ENCODE measurements around the gene POLR1E.
"Not testable (repeated sequence)": the region's sequence is repeated elsewhere in the genome, so short reads cannot be mapped to it uniquely, and the experiment has no call there.

The POLR1E gene

DNA sequence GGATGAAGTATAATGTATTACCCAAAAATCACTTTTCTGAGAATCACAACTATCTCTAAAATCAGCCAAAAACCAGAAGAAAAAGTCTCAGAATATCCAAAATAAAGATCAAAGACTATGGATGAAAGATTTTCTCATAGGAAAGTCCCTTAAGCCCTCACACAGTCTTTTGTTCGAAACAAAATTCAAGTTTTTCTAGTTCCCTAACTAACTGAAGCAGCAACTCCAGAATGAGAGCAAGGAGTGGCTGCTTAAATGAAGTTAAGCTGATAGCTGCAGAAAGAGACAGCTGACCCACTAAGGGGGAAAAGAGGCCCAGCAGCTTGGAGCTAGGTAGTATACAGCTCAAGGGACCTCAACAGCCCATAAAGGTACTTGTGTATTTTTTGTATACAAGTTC is 28.9 kb upstream of the POLR1E start:
- no peak for DNase-seq (ENCODE audit: low read depth, low spot score)
- no peak overlapping the region for H3K4me3 ChIP-seq (ENCODE audit: low read depth, low read length)
- ChIA-PET CTCF (interaction anchor here (1.1 to 1.2 kb wide), 2 partner anchors 10 to 26 kb away, joined by 3 read pairs; no protein-coding TSS in a partner anchor), POLR2A (no interaction called here)
- TF ChIP-seq, protein P1, sequence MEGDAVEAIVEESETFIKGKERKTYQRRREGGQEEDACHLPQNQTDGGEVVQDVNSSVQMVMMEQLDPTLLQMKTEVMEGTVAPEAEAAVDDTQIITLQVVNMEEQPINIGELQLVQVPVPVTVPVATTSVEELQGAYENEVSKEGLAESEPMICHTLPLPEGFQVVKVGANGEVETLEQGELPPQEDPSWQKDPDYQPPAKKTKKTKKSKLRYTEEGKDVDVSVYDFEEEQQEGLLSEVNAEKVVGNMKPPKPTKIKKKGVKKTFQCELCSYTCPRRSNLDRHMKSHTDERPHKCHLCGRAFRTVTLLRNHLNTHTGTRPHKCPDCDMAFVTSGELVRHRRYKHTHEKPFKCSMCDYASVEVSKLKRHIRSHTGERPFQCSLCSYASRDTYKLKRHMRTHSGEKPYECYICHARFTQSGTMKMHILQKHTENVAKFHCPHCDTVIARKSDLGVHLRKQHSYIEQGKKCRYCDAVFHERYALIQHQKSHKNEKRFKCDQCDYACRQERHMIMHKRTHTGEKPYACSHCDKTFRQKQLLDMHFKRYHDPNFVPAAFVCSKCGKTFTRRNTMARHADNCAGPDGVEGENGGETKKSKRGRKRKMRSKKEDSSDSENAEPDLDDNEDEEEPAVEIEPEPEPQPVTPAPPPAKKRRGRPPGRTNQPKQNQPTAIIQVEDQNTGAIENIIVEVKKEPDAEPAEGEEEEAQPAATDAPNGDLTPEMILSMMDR (IDR thresholded peaks at IDR 0.05; ENCODE audit: insufficient read depth, low read length, missing control alignments) = no peak

DNA sequence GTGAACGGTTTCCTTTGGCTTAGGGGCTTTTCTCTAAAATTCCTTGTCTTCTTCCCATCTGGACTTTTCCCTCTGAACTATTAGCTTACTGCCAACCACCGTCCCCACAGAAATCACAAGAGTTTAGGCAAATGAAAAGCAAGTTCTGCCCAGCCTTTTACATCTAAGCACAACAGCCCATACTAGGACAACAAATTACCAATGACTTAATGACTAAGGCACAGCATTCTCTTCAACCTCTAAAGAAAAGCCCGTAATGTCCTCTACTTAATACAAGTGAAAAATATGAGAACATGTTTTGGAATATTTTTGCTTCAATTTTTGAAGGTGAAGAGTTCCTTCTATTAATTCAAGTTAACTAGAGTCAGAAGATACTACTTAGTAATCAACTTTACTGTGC is 21.7 kb upstream of the POLR1E start:
- CTCF ChIA-PET = no interaction called here
- peak overlapping the region; percentile 99 for H3K4me3 ChIP-seq (ENCODE audit: low read depth, low read length)
- DNase-seq (ENCODE audit: low read depth, low spot score) = no peak
- POLR2A ChIA-PET = no interaction called here
- TF ChIP-seq, protein P1 (IDR thresholded peaks at IDR 0.05; ENCODE audit: insufficient read depth, low read length, missing control alignments) = no peak

DNA sequence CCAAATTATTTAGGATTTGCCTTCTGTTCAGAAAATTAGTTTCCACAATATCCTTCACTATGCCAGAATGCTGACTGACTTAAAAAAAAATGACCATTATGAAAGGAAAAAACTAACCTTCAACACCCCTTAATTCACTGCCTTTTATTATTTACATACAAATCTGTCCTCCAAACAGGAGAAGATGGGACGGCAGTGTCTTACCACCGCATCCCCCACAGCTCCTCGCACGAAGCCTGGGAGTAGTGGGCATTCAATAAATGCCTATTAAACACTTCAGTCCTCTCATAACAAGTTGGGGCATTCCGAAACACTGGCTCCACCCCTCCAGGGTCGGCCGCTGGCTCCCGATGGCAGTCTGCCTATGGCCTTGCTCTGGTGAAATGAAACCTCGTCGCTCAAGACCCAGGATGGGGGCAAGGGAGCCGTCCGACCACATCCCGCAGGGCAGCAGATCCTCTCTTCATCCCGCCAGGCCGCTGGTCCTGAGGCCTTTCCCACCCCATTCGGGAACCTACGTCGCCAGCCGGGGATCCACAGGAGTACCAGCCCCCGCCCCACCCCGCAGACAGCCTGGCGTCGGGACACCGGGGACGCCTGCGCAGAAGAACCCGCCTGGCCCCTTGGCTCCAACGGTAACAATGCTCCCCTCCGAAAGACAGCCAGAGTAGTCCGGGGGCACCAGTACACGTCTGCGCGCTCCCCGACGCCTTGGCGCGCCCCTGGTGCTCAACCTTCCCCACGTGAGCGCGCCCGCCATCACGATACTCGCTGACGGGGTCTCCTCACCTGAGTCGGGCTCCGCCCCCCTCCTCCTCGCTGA is 21.1 kb upstream of the POLR1E start:
- TF ChIP-seq, protein P1 (IDR thresholded peaks at IDR 0.05; ENCODE audit: insufficient read depth, low read length, missing control alignments) = no peak
- ChIA-PET CTCF (no interaction called here), POLR2A (interaction anchor here (0.6 to 1.3 kb wide), 3 partner anchors 21 to 270 kb away, joined by 3 to 5 read pairs (median 3); partner anchors contain the start of genes GRHPR and POLR1E)
- no peak for DNase-seq (ENCODE audit: low read depth, low spot score)
- H3K4me3 ChIP-seq (ENCODE audit: low read depth, low read length) = peak overlapping the region; percentile 99

DNA sequence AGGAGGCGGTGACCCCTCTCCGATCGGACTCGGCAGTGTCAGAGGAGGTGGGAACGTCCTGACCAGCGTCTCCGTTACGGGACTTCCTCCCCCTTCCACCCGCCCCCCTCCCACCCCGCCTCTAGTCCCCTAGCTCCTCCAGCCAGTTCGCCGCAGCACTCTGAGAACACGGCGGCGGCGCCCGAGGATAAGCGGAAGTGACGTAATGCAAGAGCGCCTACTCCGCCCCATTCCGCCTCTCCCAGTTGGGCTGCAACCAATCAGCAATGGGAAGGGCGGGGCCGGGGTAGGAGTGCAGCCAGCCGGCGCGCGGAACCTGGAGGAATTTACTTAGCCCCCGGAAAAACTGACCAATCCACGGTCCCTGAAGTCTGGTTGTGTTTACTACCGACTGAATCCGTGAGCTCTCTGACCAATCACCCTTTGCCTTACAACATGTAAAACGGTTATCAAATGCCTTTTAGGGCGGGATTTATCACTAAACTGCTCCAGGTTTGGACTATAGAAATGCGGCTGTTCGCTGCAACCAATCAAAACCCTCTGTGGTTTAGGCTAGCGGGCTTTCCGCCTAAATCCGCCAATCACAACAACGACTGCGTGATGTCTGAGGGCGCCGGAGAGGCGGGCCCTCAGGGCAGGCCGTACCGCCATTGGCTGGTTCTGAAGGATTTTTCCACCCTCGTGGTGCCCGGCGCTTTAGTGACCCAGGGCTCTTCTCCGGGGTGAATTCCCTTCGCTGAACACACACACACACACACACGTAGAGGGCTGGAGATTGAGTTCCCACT is 20.3 kb upstream of the POLR1E start, which contains the start of gene ZBTB5:
ZBTB5 (minus strand) TSS at position 202 of the 788 bp plus-strand sequence. CDS start 22,899 bp downstream, outside the sequence.
- H3K4me3 ChIP-seq (ENCODE audit: low read depth, low read length) = peak within 1 kb of the TSS; percentile 99
- CTCF ChIA-PET = interaction anchor here (1.5 kb wide), 1 partner anchor 16 kb away, joined by 6 read pairs; no protein-coding TSS in a partner anchor
- POLR2A ChIA-PET = interaction anchor here (0.6 to 1.3 kb wide), 6 partner anchors 21 to 500 kb away, joined by 3 to 5 read pairs (median 4); partner anchors contain the start of genes GRHPR and POLR1E
- TF ChIP-seq, protein P1 (IDR thresholded peaks at IDR 0.05; ENCODE audit: insufficient read depth, low read length, missing control alignments) = no peak
- DNase-seq (ENCODE audit: low read depth, low spot score) = peak; percentile 100

DNA sequence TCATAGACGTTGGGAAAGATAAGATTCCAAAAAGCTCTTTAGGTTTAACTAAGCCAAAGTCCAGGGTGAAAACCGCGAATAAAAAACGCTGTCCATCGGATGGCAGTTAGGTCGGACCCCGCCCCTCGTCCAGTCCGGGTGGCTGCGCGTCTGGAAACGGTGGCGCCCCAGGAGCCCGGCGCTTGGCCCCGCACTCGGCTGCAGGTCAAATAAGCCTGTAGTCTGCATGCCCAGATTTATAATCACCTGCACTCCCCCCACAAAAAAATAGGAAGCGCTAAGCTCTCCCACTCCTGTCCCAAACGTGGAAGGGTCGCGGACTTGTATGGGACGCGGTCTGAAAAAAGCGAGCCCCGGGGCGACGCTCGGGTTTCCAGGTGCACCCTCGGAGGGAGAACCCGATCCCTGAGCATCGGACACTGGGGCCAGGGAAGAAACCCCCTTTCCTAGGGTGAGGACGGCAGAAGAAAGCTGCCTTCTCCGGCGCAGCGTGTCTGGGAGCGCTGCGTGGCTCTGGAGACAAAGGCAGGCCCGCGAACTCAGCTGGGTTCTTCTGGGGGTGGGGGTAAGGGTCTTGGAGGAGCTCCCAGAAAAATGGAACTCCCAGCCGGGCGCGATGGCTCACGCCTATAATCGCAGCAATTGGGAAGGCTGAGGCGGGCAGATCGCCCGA is 19.6 kb upstream of the POLR1E start:
- no peak for DNase-seq (ENCODE audit: low read depth, low spot score)
- ChIA-PET CTCF (interaction anchor here (1.5 kb wide), 1 partner anchor 15 kb away, joined by 6 read pairs; no protein-coding TSS in a partner anchor), POLR2A (interaction anchor here (0.6 to 1.3 kb wide), 4 partner anchors 21 to 500 kb away, joined by 3 to 5 read pairs (median 4); partner anchors contain the start of gene GRHPR)
- H3K4me3 ChIP-seq (ENCODE audit: low read depth, low read length) = peak overlapping the region; percentile 64
- TF ChIP-seq, protein P1 (IDR thresholded peaks at IDR 0.05; ENCODE audit: insufficient read depth, low read length, missing control alignments) = no peak

DNA sequence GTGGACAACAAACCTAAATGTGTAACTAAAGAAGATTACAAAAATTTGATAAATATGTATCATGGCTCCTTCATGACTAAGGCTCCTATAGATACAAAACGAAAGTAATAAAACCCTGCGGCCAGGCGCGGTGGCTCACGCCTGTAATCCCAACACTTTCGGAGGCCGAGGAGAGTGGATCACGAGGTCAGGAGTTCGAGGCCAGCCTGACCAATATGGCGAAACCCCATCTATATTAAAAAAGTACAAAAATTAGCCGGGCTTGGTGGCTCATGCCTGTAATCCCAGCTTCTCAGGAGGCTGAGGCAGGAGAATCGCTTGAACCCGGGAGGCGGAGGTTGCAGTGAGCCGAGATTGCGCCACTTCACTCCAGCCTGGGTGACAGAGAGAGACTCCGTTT is 18.2 kb upstream of the POLR1E start:
- POLR2A ChIA-PET; H3K4me3 ChIP-seq (ENCODE audit: low read depth, low read length); DNase-seq (ENCODE audit: low read depth, low spot score); CTCF ChIA-PET: not testable (repeated sequence)
